ENCODE measurements around the gene APOL6.

- TF ChIP-seq CTCF (IDR thresholded peaks at IDR 0.05) = no peak
- no peak for TF ChIP-seq POLR2A (IDR thresholded peaks at IDR 0.05)
Measured at GRCh38 chr22:35688913-35689675, 40.8 kb downstream of the APOL6 start.

Data from uterus (tissue), 2 donors.